HG03432 (cell line): Measurements from ENCODE around the gene GTPBP6.
"Not testable (repeated sequence)": the region's sequence is repeated elsewhere in the genome, so short reads cannot be mapped to it uniquely, and the experiment has no call there.

Experiments
- ATAC-seq: cut with Tn5 transposase; IDR thresholded peaks from one replicate; pipeline ENCODE4 v1.9.1; 2021; ENCODE audit warnings: mild to moderate bottlenecking, moderate library complexity; ENCODE audit not compliant: unreplicated experiment

GTPBP6 gene

DNA sequence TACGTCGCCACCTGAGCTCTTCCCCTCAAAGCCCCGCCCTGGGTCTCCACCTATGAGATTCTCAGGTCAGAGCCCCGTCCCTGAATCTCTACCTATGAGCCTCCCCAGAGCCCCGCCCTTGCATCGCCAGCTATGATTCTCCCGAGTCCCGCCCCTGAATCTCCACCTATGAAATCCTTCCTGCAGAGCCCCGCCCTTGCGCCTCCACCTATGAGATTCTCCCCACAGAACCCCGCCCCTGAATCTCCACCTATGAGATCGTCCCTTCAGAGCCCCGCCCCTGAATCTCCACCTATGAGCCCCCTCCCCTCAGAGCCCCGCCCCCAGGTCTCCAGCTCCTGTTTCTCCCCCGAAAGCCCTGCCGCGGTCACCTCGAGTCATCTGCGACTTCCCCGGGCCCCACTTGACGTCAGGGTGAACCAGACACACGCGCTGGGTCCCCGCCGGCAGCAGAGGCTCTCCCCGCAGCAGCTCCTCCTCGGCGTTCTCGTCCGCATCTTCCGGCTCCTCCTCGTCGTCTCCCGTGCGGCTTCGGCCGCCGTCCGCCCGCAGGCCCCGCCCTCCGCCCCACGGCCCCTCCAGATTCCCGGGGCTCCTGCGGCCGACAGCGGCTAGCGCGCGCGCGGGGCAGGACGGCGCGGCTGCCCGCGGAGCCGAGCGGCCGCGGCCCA, 393 bp downstream of the GTPBP6 start:
- peak; percentile 60 for ATAC-seq

DNA sequence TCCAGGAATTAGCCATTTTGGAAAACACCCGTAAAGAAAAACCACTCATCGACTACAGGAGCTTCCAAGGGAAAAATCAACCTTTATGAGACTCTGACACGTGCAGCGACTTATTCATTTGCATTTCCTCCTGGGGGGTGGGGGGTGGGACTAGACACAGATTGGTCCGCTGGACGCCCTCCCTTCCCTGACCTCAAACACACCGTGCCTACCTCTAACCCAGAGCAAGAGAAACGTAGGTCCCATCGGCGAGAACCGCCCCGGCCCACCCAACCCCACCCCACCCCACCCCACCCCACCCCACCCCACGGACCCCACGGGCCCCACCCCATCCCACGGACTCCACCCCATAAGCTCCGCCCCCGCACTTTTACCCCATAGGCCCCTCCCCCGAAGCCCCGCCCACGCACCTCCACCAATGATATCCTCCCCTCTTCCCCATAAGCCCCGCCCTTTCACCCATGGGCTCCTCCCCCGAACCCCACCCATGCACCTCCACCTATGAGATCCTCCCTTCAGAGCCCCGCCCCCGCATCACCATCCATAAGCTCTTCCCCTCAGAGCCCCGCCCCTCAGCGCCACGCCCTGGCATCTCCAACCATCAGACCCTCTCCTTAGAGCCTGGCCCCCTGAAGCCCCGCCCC, 1.1 kb downstream of the GTPBP6 start:
- no peak for ATAC-seq

DNA sequence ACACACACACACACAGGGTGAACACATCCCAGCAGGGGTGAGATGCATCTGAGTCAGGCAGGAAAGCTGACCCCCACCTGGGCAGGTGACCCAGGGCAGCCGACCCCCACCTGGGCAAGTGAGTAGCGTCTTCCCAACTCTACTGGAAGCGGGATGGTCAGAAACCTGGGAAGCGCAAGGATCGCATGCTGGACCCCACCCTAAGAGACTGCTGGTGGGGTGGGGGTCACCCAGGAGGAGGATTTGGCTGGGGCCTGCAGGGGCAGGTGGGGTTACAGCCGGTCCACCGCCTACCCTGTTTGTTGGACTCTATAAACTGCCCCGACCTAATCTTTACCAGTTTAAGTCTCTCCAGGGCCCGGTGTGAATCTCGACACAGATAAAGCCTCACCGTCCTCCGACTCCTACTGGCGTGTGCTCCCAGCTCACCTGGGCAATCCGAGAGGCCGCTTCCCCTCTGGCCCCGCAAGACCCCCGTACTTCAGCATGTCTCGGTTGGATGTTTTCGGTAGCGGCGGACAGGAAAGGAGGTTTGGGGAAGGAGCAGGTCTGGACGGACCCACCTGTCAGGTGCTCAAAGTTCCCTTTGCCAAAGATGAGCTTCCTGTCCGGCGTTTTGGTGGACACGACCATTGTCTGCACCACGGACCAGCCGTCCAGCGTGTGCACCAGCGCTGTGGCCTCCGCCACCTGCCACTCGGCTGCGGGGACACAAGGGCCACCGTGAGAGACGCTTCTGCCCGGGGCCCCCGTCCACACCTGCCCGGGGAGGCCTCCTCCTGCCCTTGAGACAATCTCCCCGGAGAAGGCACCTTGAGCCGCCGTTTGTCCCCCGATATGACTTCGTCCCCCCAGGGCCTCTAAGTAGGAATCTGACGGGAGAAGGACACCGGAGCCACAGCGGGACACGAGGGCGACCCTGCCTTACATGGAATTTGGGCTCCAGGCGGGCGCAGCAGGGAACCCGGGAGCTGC, 2.0 kb downstream of the GTPBP6 start:
- no peak for ATAC-seq

DNA sequence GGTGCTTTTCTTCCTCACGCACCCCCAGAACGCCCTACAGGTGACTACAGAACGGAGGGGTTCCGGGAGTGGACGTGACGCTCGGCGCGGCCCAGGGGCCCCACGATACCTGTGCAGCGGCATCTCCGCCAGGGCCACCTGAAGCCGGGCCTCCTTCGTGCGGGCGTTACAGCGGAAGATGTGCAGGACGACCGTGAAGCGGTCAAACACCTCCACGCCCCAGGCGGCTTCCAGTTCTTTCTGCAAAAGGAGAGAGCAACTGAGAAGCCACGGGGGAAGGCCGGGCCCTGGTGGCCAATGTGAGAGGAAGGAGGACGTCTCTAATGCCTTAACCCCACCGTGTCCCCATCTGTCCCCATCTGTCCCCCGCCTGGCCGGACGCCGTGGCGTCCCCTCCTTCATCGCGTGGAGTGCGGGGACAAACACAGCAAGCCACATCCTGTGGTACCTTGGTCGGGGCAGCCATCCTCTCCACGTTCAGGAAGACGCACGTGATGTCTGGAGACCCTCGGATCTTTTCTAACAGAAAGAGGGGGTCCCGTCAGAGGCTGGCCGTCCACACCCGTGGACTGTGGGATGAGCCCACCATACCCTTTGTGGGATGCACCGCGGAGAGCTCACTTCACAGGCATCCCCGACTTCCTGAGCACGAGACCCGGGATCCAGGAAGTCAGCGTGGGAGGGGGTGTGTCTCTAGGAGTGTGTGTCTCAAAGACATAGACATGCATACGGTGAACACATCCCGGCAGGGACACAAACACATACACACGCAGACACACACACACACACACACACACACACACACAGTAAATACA, 3.6 kb downstream of the GTPBP6 start:
- no peak for ATAC-seq

DNA sequence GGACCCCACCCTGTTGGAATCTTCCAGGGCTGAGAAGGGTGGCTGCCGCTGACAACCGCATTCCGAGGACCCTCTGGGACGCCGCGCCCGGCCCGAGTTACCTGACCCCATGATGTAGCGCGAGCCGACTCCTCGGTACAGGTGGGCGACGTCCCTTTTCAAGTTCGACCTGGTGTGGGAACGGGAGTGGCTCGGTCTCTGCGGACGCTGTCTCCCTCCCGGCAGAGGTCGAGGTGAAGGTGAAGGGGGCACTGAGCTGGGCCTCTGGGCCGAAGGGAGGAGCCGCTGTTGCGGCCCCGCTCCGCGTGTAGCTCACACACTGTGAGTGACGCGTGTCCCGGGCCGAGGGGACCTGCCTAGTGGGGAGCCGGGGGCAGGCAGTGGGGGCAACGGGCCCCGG, 4.5 kb downstream of the GTPBP6 start:
- no peak for ATAC-seq

DNA sequence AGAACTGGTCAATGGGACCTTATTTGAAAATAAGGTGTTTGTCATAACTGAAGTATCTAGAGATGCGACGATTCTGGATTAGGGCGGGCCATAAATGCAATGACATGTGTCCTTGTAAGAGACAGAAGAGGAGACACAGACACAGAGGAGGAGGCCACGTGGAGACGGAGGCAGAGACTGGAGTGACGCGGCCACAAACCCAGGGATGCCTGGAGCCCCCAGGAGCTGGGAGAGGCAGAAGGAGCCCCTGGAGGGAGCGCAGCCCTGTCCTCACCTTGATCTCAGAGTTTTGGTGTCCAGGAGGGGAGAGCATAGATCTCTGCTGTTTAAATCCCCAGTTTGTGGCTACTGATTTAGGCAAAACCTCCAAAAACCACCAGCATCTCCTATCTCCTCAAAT, 5.0 kb downstream of the GTPBP6 start:
- no peak for ATAC-seq

DNA sequence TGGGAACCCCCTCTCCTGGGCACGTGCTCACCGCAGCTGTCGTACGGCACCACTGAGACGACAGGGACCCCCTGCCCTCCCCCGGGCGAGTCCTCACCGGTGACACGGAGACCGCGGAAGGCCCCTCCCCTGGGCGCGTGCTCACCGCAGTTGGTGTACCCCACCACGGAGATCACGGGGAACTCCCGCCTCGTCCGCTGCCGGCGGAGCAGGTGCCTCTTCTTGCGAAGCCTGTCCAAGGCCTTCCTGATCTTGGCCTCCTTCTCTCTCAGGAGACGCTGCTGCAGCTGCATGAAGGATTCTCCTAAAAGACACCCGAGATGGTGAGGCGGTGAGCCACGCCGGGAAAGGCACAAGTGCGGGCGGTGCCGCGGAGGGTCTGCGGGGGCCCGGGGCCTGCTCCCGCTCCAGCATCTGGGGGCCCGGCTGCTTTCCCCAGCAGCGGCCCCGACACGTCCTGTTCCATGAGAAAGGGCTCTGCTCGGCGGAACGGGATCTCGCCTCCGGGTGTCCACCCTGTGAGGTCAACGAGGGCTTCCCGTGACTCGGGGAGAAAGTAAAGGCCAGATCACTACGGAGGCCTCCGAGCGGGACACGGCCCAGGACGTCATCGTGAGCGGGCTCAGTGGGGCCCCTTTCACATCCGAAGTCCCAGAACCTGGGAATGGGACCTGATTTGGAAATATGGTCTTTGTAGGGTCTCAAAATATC, 5.8 kb downstream of the GTPBP6 start:
- ATAC-seq = no peak

DNA sequence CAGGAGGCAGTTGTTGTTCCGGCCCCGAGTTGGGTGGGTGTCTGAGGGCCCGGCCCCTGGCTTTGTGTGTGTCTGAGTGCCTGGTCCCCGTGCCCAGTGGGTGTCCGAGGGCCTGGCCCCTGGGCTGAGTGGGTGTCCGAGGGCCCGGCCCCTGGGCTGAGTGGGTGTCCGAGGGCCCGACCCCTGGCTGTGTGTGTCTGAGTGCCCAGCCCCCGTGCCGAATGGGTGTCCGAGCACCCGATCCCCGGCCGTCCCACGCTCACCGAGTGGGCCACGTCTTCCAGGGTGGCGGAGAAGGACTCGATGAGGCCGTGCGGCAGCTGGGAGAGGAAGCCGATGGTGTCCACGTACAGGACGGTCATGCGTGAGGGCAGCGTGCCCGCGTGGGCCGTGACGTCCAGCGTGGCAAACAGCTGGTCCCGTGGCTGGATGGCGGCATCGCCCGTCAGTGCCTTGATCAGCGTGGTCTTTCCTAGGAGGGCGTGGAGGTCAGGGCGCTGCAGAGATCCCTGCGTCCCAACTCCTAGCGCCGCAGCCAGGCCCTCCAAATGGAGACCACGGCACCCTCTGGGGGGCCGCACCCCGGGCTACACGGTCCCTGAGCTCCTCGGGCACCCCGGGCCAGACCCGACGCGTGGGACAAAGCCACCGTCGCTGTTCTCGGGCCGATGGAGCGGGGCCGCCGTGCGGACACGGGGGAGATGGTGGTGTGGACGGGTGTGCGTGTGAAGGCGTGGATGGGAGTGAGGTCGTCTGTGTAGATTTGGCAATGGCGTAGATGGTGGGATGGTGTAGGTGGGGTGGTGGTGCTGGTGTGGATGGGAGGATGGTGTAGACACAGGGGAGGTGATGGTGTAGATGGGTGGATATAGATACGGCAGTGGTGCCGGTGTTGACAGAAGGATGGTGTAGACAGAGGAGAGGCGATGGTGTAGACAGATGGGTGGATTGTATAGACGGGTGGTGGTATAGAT, 7.2 kb downstream of the GTPBP6 start:
- ATAC-seq = no peak

DNA sequence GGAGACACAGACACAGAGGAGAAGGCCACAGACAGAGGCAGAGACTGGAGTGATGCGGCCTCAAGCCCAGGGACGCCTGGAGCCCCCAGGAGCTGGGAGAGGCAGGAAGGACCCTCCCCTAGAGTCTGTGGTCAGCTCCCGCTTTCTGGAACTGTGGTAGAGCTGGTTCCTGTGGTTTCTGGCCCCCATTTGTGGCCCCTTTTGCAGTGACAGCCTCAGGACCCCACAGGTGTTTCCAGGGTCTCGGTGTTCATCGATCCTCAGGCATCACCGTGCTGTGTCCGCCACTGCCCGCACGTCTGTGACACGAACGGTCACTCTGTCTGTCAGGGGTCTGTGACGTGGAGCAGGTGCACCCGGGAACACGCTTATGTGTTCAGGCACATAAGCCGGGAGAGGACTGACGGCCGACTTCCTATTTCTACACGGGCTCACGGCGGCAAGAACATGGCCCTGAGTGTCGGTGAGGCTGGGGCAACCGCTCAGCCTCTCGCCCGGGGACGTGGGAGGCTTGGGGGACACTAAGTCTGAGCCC, 7.9 kb downstream of the GTPBP6 start:
- no peak for ATAC-seq

DNA sequence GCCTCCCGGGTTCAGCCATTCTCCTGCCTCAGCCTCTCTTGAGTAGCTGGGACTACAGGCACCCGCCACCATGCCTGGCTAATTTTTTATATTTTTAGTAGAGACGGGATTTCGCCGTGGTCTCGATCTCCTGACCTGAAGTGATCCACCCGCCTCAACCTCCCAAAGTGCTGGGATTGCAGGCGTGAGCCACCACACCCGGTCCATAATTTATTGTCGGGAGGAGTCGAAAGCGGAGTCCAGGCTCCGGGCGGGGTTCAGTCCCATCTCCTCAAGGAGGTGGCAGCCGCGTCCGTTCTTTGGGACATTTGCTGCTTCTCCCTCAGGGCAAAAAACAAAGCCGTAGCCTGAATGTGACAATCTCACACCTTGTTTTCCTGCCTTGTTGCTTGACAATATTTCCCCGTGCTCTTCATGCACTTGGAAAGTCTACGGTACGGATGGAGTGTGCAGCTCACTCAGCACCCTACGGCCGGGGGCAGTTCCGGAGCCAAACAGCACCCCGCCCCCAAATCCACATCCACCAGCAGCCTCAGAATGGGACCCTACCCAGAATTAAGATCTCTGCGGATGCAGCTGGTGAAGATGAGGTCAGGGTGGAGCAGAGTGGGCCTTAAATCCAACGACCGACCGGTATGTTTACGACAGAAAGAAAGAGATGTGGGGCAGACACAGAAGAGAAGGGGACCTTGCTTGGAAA, 9.6 kb downstream of the GTPBP6 start:
- no peak for ATAC-seq

DNA sequence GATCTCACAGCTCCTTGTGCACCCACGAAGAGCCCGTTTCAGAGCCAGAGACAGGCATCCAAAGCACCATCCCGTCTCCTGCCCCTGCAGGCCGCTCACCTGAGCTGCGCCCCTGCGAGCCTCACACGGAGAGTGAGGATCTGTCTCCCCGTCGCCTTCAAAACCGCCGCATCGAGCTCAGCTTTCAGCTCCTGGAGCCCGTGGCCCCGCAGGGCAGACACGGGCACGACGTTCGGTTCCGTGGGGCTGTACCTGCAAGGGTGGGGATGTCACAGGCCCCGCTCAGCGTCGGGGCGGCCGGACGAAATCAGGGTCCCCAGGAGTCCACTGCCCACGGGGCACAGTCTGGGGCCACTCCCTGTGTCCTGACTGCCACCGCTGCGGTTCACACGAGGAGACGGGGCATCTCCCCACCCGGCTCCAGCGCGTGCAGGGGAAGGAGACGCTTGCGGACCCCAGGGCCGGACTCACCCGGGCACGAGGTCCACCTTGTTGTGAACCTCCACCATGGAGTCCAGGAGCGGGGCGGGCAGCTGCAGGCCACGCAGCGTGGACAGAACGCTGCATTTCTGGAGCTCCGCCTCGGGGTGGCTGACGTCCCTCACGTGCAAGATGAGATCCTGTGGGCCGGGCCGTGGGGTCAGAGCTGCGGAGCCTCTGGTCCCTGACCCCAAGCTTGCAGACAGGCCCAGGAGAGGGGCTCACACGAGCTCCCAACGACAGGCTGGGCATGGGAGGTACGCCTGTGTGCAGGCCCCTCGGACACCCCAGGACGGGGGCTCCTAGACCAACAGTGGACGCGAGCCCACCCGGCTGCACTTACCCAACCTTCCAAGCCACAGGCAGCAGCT, 11.1 kb downstream of the GTPBP6 start:
- ATAC-seq = no peak

DNA sequence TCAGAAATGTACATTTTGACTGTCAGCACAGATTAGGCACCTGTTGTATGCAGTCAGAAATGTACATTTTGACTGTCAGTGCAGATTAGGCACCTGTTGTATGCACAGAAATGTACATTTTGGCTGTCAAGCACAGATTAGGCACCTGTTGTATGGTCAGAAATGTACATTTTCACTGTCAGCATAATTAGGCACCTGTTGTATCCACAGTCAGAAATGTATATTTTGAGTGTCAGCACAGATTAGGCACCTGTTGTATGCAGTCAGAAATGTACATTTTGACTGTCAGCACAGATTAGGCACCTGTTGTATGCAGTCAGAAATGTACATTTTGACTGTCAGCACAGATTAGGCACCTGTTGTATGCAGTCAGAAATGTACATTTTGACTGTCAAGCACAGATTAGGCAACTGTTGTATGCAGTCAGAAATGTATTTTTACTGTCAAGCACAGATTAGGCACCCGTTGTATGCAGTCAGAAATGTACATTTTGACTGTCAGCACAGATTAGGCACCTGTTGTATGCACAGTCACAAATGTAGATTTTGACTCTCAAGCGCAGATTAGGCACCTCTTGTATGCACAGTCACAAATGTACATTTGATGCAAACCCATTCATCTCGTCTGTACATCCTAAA, 11.9 kb downstream of the GTPBP6 start:
- not testable (repeated sequence) for ATAC-seq

DNA sequence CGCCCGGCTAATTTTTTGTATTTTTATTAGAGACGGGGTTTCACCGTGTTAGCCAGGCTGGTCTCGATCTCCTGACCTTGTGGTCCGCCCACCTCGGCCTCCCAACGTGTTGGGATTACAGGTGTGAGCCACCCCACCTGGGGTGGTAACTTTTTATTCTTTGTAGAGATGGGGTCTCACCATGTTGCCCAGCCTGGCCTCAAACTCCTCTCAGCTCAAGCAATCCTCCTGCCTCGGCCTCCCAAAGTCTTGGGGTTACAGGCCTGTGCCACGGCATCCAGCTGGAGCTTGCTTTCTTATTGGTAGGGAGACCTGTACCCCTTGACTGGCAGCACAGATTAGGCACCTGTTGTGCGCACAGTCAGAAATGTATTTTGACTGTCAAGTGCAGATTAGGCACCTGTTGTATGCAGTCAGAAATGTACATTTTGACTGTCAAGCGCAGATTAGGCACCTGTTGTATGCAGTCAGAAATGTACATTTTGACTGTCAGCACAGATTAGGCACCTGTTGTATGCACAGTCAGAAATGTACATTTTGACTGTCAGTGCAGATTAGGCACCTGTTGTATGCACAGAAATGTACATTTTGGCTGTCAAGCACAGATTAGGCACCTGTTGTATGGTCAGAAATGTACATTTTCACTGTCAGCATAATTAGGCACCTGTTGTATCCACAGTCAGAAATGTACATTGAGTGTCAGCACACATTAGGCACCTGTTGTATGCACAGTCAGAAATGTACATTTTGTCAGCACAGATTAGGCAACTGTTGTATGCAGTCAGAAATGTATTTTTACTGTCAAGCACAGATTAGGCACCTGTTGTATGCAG, 12.6 kb downstream of the GTPBP6 start:
- ATAC-seq = not testable (repeated sequence)

DNA sequence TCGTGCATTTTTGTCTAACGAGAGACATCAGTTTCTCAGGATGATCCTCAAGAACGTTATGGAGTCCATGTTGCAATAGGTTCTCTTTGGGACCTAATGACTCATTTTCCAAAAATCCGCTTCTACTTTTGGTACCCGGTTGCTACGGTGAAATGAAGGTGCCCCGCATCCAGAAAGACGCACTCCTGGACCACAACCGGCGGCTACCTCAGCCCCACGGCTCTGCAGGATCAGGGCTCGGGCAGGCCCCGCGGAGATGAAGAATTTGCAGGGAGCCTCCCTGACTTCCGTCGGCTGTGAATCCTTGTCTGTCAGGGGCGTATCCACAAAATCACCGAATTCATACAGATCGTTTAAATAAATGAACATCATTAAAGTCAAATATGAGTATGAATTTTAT, 15.6 kb downstream of the GTPBP6 start:
- ATAC-seq = no peak

DNA sequence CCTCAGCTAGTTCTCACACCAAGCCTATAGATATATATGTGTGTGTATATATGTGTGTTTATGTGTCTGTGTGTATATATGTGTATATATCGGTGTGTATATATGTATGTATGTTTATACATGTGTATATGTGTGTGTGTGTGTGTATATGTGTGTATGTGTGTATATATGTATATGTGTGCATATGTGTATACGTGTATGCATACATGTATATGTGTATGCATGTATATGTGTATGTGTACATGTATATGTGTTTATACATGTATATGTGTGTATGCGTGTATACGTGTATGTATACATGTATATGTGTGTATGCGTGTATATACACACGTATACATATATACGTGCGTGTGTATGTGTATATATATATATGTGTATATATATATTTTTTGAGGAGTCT, 18.3 kb downstream of the GTPBP6 start:
- no peak for ATAC-seq

DNA sequence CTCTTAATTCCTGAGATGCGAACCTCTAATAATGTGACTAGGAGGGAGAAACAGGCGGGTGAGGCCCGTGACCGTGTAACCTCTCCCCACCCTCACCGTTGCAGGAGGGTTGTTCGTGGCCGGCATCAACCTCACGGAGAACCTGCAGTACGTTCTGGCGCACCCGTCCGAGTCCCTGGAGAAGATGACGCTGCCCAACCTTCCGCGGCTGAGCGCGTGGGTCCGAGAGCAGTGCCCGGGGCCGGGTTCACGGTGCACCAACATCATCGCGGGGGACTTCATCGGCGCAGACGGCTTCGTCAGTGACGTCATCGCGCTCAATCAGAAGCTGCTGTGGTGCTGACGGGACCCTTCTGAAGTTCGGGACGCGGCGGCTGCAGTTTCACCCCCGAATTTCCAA, 19.6 kb downstream of the GTPBP6 start:
- ATAC-seq = no peak
